Uterus (tissue), 2 donors: ENCODE data around the gene BCKDHB.

Source experiments
- CTCF ChIP-seq, 4 experiments: fragments of 200-600 bp in 2 of 4; fragments of 450-650 bp in 2 of 4; sonication (generic) in 2 of 4; IDR thresholded peaks; one replicate each; pipeline ENCODE4 v1.5.1; 2016 to 2019; ENCODE audit warnings: antibody characterized with exemption in 4 of 4, mild to moderate bottlenecking in 2 of 4, moderate library complexity in 1 of 4
- POLR2A ChIP-seq, 2 donors: fragments of 450-650 bp; IDR thresholded peaks; one replicate each; pipeline ENCODE4 v1.6.1; 2016; ENCODE audit warnings: antibody characterized with exemption in 2 of 2, mild to moderate bottlenecking in 1 of 2, moderate library complexity in 1 of 2

- TF ChIP-seq CTCF (IDR thresholded peaks at IDR 0.05): no peak
- TF ChIP-seq POLR2A (IDR thresholded peaks at IDR 0.05): no peak
Measured at GRCh38 chr6:80151635-80152034, 45.2 kb downstream of the BCKDHB start.
